Naive B cell (primary cell): ENCODE data around the gene PPP1R18. TPM values are rescaled to one million over a fixed set of nuclear protein-coding genes. Genes with fewer than 3 reads are reported as not detected.

Experiments used
- ATAC-seq, 2 donors: fragments of 150-1000 bp; cut with Tn5 transposase; 2 replicates each; pipeline ENCODE4 v1.10.0; 2021; ENCODE audit warnings: low read depth in 2 of 2, mild to moderate bottlenecking in 2 of 2, moderate library complexity in 2 of 2
- DNase-seq: peaks from one replicate; pipeline ENCODE4 v3.0.0; 2022
- H3K27ac Mint-ChIP-seq, 6 donors: one replicate each; pipeline ENCODE4 v1.8.0; 2020 to 2022; ENCODE audit warnings: mild to moderate bottlenecking in 6 of 6, mixed read lengths in 6 of 6, moderate library complexity in 5 of 6, inconsistent platforms in 2 of 6
- H3K27me3 Mint-ChIP-seq, 3 donors: one replicate each; pipeline ENCODE4 v1.8.0; 2021 to 2022; ENCODE audit warnings: mixed read lengths in 3 of 3, mild to moderate bottlenecking in 1 of 3
- H3K36me3 Mint-ChIP-seq, 2 donors: one replicate each; pipeline ENCODE4 v1.8.0; 2020 to 2022; ENCODE audit warnings: mixed read lengths in 2 of 2, inconsistent platforms in 1 of 2, mild to moderate bottlenecking in 1 of 2
- H3K4me1 Mint-ChIP-seq, 3 donors: one replicate each; pipeline ENCODE4 v1.8.0; 2020 to 2022; ENCODE audit warnings: mixed read lengths in 3 of 3, inconsistent platforms in 1 of 3, mild to moderate bottlenecking in 1 of 3, moderate library complexity in 1 of 3
- H3K4me3 Mint-ChIP-seq, 8 donors: one replicate each; pipeline ENCODE4 v1.8.0; 2020 to 2022; ENCODE audit warnings: mild to moderate bottlenecking in 8 of 8, mixed read lengths in 8 of 8, moderate library complexity in 8 of 8, inconsistent platforms in 2 of 8
- H3K9me3 Mint-ChIP-seq, 7 donors: one replicate each; pipeline ENCODE4 v1.8.0; 2020 to 2022; ENCODE audit warnings: mixed read lengths in 7 of 7, mild to moderate bottlenecking in 5 of 7, inconsistent platforms in 2 of 7, moderate library complexity in 1 of 7
- polyA plus RNA-seq, 6 donors: library from polyadenylated mRNA; unstranded; fragments of 300-500 nt; fragmentation: Illumina TruSeq; gene quantifications; one replicate each; pipeline ENCODE4 v1.2.3, GENCODE V29; 2021; ENCODE audit warnings: low read depth in 6 of 6

The PPP1R18 gene
- polyA plus RNA-seq, 6 donors from 2014 or later, result 70.3 to 103 (median 82.6) TPM

DNA sequence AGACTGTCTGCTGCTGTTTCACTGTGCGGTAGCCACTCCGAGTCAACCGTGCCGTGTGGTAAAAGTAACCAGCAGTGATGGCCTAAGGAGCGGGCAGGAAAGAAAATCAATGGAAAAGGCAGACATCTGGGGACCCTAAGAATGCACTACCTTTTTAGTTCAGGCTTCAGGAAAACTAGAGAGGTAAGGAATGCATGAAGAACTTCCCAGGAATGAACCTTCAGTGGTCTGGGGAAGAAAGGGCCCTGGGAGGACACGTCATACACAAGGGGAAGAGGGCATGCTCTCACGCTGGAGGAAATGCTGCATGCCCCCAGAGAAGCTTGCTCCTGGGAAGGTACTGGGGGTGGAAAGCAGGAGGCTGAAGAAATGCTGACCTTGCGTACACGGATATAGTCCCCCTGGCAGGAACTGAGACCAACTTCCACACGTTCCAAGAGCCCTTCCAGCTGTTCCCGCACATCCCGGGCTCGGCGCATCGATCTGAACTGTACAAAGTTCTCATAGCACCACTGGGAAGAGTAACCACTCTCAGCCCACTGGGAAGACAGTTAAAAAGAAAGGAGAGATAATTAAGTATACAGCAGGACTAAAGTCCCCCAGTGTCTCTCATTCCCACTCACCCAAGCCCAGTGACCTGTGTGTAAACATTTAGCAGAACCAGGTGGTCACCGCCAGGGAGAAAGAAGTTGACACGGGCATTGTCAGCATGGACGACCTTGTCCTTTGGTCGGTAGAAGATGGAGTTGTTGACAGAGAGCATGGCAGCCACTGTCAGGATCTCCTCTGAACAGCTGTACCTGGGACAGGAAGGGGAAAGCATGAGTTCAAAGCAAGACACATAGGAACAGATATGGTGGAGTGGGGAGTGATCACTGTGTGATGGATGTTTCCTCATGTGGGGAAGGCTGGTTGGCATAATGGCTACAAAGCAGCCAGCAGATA, 31.4 kb downstream of the PPP1R18 start:
- no peak for DNase-seq
- Mint-ChIP-seq H3K27me3 (no peaks in the 10 kb centered on the region), H3K36me3 (peaks cover 11 to 50% of the 10 kb centered on the region in 2 donors), H3K4me1 (peaks cover 6 to 13% (median 9%) of the 10 kb centered on the region in 3 donors), H3K9me3 (peaks cover 0 to 1% (median 0%) of the 10 kb centered on the region in 7 donors), H3K4me3 (no peak overlapping the region), H3K27ac (peak overlapping the region in 3 of 6 donors; percentile 40 to 85 (median 64))
- no peak for ATAC-seq

DNA sequence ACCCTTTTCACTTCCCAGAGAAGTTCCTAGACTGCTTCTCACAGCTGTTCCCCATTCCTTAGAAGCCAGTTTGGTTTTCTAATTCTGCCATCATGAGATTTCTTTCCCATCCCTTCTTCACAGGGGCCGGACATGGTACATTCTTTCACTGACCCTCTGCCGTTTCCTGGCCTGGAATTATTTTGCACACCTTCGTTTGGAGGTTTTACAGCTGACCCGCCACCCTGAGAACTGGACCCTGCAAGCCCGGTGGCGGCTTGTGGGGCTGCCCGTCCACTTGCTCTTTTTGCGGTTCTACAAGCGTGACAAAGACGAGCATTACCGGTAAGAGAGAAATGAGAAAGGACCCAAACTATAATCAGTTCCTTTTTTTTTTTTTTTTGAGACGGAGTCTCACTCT, 35.3 kb downstream of the PPP1R18 start:
- Mint-ChIP-seq H3K36me3 (peaks cover 11 to 21% of the 10 kb centered on the region in 2 donors), H3K27ac (peak overlapping the region in 5 of 6 donors; percentile 30 to 97 (median 79)), H3K4me3 (peak overlapping the region in 5 of 8 donors; percentile 19 to 79 (median 55)), H3K27me3 (no peaks in the 10 kb centered on the region), H3K9me3 (peaks cover 0 to 1% (median 0%) of the 10 kb centered on the region in 7 donors), H3K4me1 (peaks cover 12 to 28% (median 23%) of the 10 kb centered on the region in 3 donors)
- DNase-seq (no peak), ATAC-seq (no peak)

DNA sequence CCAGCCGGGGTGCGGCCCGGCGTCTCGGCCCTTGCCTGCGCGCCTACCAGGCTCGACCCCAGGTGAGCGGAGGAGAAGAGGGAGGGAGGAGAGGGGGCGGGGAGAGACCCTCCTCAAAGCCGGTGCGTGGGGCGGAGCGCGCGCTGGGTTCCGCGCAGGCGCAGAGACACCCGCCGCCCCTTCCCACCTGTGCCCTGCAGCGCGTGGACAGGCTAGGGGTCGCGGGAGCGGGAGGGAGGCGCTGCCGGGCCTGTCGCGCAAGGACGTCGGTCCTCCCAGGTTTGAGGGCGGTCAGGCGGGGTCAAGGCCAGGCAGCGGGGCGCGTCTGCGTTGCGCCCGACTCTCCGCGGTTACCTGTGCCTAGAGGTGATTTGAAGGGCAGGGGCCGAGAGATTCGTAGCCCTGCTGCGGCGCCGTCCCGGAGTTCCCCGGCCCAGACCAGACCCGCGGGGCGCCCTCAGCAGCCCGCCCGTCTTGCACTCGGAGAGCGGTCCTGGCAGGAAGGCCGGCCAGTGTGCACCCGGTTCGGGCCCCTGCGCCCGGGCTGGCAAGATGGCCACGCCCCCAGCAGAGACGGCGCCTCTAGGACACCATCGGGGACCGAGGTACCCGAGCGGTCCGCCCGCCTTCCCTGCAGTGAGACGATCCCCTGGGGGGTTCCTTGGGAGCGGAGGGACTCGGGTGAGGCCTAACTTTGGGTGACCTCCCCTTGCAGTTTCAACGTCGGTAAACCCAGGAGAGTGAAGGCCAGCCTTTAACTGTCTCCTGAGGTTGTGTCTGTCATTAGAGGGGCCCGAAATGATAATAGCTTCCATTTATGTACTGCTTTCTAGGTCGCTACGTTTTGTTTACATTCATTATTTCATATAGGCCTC, 39.0 kb downstream of the PPP1R18 start:
- peak overlapping the region; percentile 83 to 95 (median 90) for H3K4me3 Mint-ChIP-seq

DNA sequence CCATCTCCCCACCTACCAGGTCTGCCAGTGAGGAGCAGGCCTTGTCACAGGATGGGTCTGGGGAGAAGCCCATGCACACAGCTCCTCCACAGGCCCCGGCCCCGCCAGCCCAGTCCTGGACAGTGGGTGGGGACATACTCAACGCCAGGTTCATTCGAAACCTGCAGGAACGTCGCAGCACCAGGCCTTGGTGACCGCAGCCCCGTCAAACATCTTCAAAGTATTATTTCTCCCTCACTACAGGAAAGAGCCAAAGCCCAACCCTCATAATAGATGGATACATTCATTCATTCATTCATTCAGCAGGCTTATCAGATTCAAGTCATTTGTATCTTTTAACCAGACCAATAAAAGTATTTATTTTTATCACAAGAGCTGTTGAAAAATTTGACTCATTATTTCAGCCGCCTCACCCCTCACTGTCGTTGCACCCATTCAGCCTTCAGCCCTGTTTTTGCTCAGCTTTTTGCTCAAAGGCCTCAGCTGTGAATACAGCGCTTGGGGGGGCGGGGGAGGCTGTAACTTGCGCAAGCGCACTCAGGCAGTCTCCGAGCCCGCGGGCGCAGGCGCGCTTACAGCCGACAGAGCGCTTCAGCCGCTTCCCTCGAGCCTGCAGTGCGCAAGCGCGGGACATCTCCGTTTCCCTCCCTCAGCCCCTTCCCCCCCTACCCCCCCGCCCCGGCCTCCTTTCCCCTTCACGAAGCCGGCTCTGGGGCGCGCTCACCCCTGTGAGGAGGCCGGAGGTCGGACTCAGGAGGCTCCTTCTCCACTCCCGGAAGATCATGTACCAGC, 39.8 kb downstream of the PPP1R18 start, which contains the start of gene C6orf136:
Gene C6orf136, plus strand, starts transcription at position 684 of the 792 bp plus-strand sequence. Its CDS starts 99 bp downstream, at position 783.
- peak within 1 kb of the TSS; percentile 75 to 94 (median 92) for H3K27ac Mint-ChIP-seq
- peak within 1 kb of the TSS; percentile 83 to 95 (median 90) for H3K4me3 Mint-ChIP-seq
- H3K9me3 Mint-ChIP-seq, result no peaks in the 10 kb centered on the region
- H3K4me1 Mint-ChIP-seq, result peaks cover 33 to 48% (median 34%) of the 10 kb centered on the region in 3 donors
- DNase-seq (peak; percentile 89), ATAC-seq (peak; percentile 74 to 81)
- H3K36me3 Mint-ChIP-seq, result no peaks in the 10 kb centered on the region
- no peaks in the 10 kb centered on the region for H3K27me3 Mint-ChIP-seq

More for the DNA sequence above, 39.0 kb downstream of the PPP1R18 start:
- no peaks in the 10 kb centered on the region for H3K27me3 Mint-ChIP-seq
- H3K4me1 Mint-ChIP-seq, result peaks cover 29 to 49% (median 34%) of the 10 kb centered on the region in 3 donors
- ATAC-seq (peak; percentile 60 to 71), DNase-seq (peak; percentile 61)
- H3K27ac Mint-ChIP-seq, result peak overlapping the region; percentile 62 to 94 (median 87)
- no peaks in the 10 kb centered on the region for H3K9me3 Mint-ChIP-seq
- peaks cover 0 to 4% of the 10 kb centered on the region in 2 donors for H3K36me3 Mint-ChIP-seq

DNA sequence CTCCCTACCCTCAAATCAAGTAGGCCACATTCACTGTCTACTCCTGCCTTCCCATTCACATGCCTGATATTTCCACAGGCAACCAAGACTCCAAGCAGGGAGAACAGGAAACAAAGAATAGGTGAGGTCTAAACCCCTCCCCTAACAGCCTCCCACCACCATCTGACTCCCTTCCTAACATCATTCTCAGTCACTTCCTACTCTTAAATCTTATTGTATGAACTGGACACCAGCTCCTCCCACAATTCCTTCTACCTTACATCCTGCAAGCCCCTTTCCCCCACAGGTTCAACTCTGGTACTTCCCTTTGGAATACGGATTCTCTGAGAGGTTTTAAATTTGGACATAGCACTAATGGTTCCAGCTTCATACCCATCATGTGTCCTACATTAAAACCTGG, 40.5 kb downstream of the PPP1R18 start:
- H3K27me3 Mint-ChIP-seq, result no peaks in the 10 kb centered on the region
- H3K4me1 Mint-ChIP-seq, result peaks cover 30 to 42% (median 31%) of the 10 kb centered on the region in 3 donors
- peak overlapping the region in 5 of 8 donors; percentile 30 to 94 (median 88) for H3K4me3 Mint-ChIP-seq
- peaks cover 0 to 4% of the 10 kb centered on the region in 2 donors for H3K36me3 Mint-ChIP-seq
- no peak for DNase-seq
- ATAC-seq, result no peak
- H3K9me3 Mint-ChIP-seq, result no peaks in the 10 kb centered on the region
- peak overlapping the region in 5 of 6 donors; percentile 24 to 93 (median 84) for H3K27ac Mint-ChIP-seq

DNA sequence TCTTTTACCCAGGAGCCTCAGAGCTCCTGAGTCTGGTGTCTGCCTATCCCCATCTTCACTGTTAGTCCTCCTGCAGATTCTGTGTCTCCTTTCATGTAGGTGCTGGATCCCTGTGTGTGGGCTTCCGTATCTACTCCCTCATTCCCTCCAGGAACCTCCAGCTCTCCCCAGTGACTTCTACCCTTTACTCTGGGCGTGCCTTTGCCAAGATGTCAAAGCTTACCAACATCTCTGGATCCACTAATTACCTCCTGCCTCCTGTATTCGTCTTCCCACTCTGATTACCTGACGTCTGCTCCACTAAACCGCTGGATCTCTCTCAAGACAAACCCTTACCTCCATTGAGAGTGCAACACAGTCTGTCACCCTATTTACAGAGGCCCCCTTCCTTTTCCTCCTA, 41.7 kb downstream of the PPP1R18 start:
- H3K36me3 Mint-ChIP-seq, result peaks cover 0 to 7% of the 10 kb centered on the region in 2 donors
- no peaks in the 10 kb centered on the region for H3K9me3 Mint-ChIP-seq
- no peak for DNase-seq
- H3K27ac Mint-ChIP-seq, result peak overlapping the region in 1 of 6 donors; percentile 53
- peak overlapping the region in 2 of 8 donors; percentile 26 to 93 for H3K4me3 Mint-ChIP-seq
- peaks cover 28 to 39% (median 28%) of the 10 kb centered on the region in 3 donors for H3K4me1 Mint-ChIP-seq
- no peaks in the 10 kb centered on the region for H3K27me3 Mint-ChIP-seq
- no peak for ATAC-seq

DNA sequence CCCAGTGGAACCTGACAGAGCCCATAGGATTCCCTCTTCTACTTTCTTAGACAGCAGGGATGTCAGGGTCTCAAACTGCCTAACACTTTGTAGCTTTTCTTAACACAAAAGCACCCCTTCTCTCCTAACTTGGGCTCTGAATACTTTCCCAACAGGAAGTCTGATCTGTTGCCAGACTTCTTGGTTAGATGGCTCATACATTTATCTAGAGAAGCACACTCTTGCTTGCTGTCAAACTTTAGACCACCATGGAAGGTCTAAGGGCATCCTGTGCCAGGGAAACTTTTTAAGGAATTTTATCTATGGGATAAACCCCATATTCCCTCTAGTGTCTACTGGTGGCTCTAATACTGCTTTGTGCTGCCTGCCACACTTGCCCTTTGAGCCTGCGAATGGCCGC, 42.8 kb downstream of the PPP1R18 start:
- ATAC-seq, result no peak
- Mint-ChIP-seq H3K27ac (peak overlapping the region in 2 of 6 donors; percentile 59 to 72), H3K36me3 (peaks cover 0 to 7% of the 10 kb centered on the region in 2 donors)

DNA sequence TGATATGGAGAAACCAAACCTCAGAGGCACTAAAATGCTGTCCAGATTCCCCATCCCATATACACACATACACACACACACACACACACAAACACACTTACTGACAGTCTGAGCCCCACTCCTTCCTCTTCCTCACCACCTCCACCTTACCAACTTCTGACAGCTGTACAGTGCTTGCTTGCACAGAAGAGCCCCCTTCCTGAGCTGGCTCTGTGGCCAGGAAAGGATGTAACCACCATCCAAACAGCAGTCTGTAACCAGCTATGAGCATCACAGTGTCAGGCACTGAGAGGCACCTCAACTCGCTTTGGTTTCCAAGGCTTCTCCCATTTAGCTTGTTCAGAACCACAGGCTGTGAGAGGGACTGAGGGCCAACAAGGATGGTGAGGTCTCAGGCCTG, 45.4 kb downstream of the PPP1R18 start:
- H3K27me3 Mint-ChIP-seq, result no peaks in the 10 kb centered on the region
- H3K4me3 Mint-ChIP-seq, result no peak overlapping the region
- H3K27ac Mint-ChIP-seq, result peak overlapping the region in 2 of 6 donors; percentile 7 to 14
- H3K36me3 Mint-ChIP-seq, result peaks cover 0 to 7% of the 10 kb centered on the region in 2 donors
- H3K4me1 Mint-ChIP-seq, result peaks cover 13 to 21% (median 19%) of the 10 kb centered on the region in 3 donors
- no peaks in the 10 kb centered on the region for H3K9me3 Mint-ChIP-seq
- DNase-seq (no peak), ATAC-seq (no peak)

More for the DNA sequence above, 42.8 kb downstream of the PPP1R18 start:
- Mint-ChIP-seq H3K27me3 (no peaks in the 10 kb centered on the region), H3K9me3 (no peaks in the 10 kb centered on the region), H3K4me3 (peak overlapping the region in 1 of 8 donors; percentile 47), H3K4me1 (peaks cover 25 to 35% (median 28%) of the 10 kb centered on the region in 3 donors)
- no peak for DNase-seq

DNA sequence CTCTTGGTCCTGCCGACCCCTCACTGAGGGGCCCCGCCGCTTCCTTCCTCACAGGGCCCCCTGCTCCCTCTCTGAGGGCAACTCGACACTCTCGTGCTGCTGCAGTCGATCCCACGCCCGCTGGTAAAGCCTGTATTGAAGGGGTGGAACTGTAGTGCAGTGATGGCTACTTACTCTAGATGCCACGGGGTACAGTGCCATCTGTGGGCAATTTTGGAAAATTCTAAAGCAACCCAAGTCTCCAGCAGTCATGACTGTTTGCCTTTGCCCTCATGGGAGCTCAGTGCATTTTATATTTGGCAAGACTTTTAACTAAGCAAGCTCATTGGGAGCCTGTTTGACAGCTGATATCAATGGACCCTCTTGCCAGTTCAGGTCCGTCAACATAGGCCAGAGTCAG, 46.0 kb downstream of the PPP1R18 start:
- DNase-seq, result no peak
- peaks cover 0 to 7% of the 10 kb centered on the region in 2 donors for H3K36me3 Mint-ChIP-seq
- H3K4me3 Mint-ChIP-seq, result no peak overlapping the region
- H3K4me1 Mint-ChIP-seq, result peaks cover 13 to 15% (median 14%) of the 10 kb centered on the region in 3 donors
- no peak for ATAC-seq
- H3K27me3 Mint-ChIP-seq, result no peaks in the 10 kb centered on the region
- H3K9me3 Mint-ChIP-seq, result no peaks in the 10 kb centered on the region
- H3K27ac Mint-ChIP-seq, result no peak overlapping the region

DNA sequence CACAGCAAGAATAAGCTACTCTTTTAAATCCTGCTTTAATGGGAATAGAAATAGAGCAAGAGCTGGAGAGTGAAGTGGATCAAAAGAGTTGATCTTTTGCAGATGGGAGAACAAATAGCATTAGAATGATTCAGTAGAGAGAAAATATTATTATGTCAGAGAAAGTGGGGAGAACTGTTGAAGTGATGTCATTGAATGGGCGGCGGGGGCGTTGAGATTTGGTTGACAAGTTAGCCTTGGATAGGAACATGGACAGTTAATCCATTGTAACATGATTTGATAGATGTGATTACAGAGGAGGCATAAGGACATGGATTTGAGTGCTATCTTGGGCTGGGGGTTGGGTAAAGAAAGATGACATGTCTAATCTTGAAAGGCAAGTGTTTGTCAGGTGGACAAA, 50.6 kb downstream of the PPP1R18 start:
- peaks cover 0 to 9% (median 0%) of the 10 kb centered on the region in 3 donors for H3K4me1 Mint-ChIP-seq
- ATAC-seq, result no peak
- no peaks in the 10 kb centered on the region for H3K9me3 Mint-ChIP-seq
- no peak for DNase-seq
- H3K4me3 Mint-ChIP-seq, result no peak overlapping the region
- H3K36me3 Mint-ChIP-seq, result peaks cover 11 to 14% of the 10 kb centered on the region in 2 donors
- peak overlapping the region in 1 of 6 donors; percentile 39 for H3K27ac Mint-ChIP-seq
- no peaks in the 10 kb centered on the region for H3K27me3 Mint-ChIP-seq

DNA sequence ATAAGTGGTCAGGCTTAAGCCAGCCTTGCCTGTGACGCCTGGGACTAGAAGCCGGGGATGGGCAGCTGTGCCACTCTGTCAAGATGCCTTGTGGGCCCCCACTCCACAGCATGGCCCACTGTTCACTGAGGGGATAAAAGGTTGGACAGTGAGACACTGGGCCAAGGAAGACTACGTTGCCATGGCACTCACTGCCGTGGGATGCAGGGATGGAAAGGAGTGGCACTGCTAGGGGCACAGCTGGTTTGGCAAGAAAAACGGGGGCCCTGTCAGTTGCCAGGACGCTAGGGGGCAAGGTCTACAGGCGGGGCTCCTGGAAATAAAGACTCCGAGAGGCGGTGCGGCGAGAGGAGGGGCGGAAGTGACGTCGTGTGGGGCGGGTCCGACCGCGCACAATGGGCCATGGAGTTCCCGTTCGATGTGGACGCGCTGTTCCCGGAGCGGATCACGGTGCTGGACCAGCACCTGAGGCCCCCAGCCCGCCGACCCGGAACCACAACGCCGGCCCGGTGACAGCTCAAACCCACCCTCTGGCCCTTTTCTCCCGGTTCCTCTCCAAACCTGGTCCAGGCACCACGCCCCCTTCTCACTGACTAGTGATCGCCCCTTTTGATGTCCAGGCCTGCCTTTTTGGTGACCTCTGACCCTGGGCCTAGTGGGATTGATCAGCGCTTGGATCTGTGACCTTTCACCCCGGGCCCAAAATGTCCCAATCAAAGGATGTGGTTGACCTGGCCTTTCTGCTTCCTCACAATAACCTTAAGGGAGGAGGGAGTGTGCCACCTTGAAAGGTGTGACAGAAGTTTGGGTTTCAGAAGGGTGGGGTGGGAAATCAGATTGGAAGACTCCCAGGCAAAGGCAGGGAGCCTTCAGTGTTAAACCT, 59.7 kb downstream of the PPP1R18 start, which contains the start of gene ATAT1:
Gene ATAT1, plus strand, starts transcription at position 391 of the 883 bp plus-strand sequence.
- peaks cover 19 to 33% (median 25%) of the 10 kb centered on the region in 3 donors for H3K4me1 Mint-ChIP-seq

More for the DNA sequence above, 59.7 kb downstream of the PPP1R18 start, which contains the start of gene ATAT1:
- H3K9me3 Mint-ChIP-seq, result no peaks in the 10 kb centered on the region
- ATAC-seq (peak; percentile 100), DNase-seq (peak; percentile 87)
- peak within 1 kb of the TSS; percentile 93 to 97 (median 96) for H3K27ac Mint-ChIP-seq
- H3K4me3 Mint-ChIP-seq, result peak within 1 kb of the TSS; percentile 87 to 95 (median 90)
- no peaks in the 10 kb centered on the region for H3K27me3 Mint-ChIP-seq
- peaks cover 0 to 14% of the 10 kb centered on the region in 2 donors for H3K36me3 Mint-ChIP-seq
